HCT116 (cell line): ENCODE measurements around the gene ZNF302. TPM values are rescaled to one million over a fixed set of nuclear protein-coding genes. Genes with fewer than 3 reads are reported as not detected.

Experiments used
- ATAC-seq: fragments of 200-7000 bp; cut with Tn5 transposase; 2 replicates; pipeline ENCODE4 v1.9.1; 2020; ENCODE audit warnings: mild to moderate bottlenecking, moderate library complexity
- BruUV-seq: library from RNA; stranded (reverse); fragments of 400-500 nt; replicated peaks from 2 replicates; lab custom pipeline; 2021; lab: Mats Ljungman, UMichigan
- CTCF ChIA-PET: fragments of 300-600 bp; sonication (Branson Sonifier 250); formaldehyde crosslinking; loops from one replicate; lab custom pipeline; 2021; ENCODE audit warnings: antibody characterized with exemption; lab: Charles Lee
- POLR2A ChIA-PET: fragments of 300-600, 350-600 bp; sonication (Branson Sonifier 250); formaldehyde crosslinking; loops from one replicate; lab custom pipeline; 2021; ENCODE audit warnings: antibody characterized with exemption; lab: Charles Lee
- RAD21 ChIA-PET, 2 experiments: fragments of 300-600 bp; sonication (Branson Sonifier 250); formaldehyde crosslinking; loops; one replicate each; lab custom pipeline; 2023; ENCODE audit warnings: low total read pairs in 2 of 2; ENCODE audit not compliant: uncharacterized antibody in 2 of 2, unreplicated experiment in 2 of 2, low non-redundant PET in 1 of 2; lab: Charles Lee
- DNase-seq: peaks from one replicate; pipeline ENCODE4 v3.0.0-alpha.2; 2010; ENCODE audit warnings: low read depth, low spot score
- H2AFZ ChIP-seq: fragments of 200-600 bp; shearing (Covaris generic), sonication (generic); 2 replicates; pipeline ENCODE4 v1.6.1; 2017; ENCODE audit warnings: low read depth, mixed run types, mixed read lengths, antibody characterized with exemption, low read length; ENCODE audit not compliant: poor library complexity, severe bottlenecking
- H3K27ac ChIP-seq: 2 replicates; pipeline ENCODE4 v1.5.1; 2012; ENCODE audit warnings: low read depth, low read length
- H3K27me3 ChIP-seq: fragments of 200-600 bp; sonication (generic); 2 replicates; pipeline ENCODE4 v1.6.1; 2016; ENCODE audit warnings: mixed run types, low read length, mixed read lengths; ENCODE audit not compliant: insufficient read depth
- H3K36me3 ChIP-seq, 2 experiments: fragments of 200-500 bp in 1 of 2; fragments of 200-600 bp in 1 of 2; sonication (Bioruptor generic) in 1 of 2; sonication (generic) in 1 of 2; 2 replicates each; pipeline versions ENCODE4 v1.5.1 to v1.6.1; 2014 to 2016; ENCODE audit warnings: low read length in 2 of 2, inconsistent platforms in 1 of 2, mixed read lengths in 1 of 2, mixed run types in 1 of 2; ENCODE audit not compliant: insufficient read depth in 2 of 2, control insufficient read depth in 1 of 2
- H3K4me1 ChIP-seq, 2 experiments: fragments of 200-600 bp in 1 of 2; sonication (generic) in 1 of 2; 2 replicates each; pipeline versions ENCODE4 v1.5.1 to v1.6.1; 2012 to 2017; ENCODE audit warnings: low read length in 2 of 2, inconsistent platforms in 1 of 2, mild to moderate bottlenecking in 1 of 2, mixed read lengths in 1 of 2, mixed run types in 1 of 2, moderate library complexity in 1 of 2; ENCODE audit not compliant: insufficient read depth in 2 of 2, control insufficient read depth in 1 of 2
- H3K4me2 ChIP-seq: fragments of 200-600 bp; sonication (generic); 2 replicates; pipeline ENCODE4 v1.6.1; 2017; ENCODE audit warnings: mixed run types, low read length, mixed read lengths
- H3K4me3 ChIP-seq, 2 experiments: fragments of 200-600 bp in 1 of 2; sonication (generic) in 1 of 2; replicated peaks in 1 of 2; 2 replicates each; pipeline ENCODE4 v1.5.1; 2011 to 2016; ENCODE audit warnings: low read length in 2 of 2, control low read depth in 1 of 2, low read depth in 1 of 2, mild to moderate bottlenecking in 1 of 2, mixed read lengths in 1 of 2, mixed run types in 1 of 2
- H3K79me2 ChIP-seq: fragments of 200-600 bp; sonication (generic); 2 replicates; pipeline ENCODE4 v1.6.1; 2017; ENCODE audit warnings: mild to moderate bottlenecking, mixed run types, low read length, moderate library complexity, mixed read lengths; ENCODE audit not compliant: insufficient read depth
- H3K9ac ChIP-seq: fragments of 200-600 bp; sonication (generic); 2 replicates; pipeline ENCODE4 v1.6.1; 2016; ENCODE audit warnings: low read length, mixed read lengths
- H3K9me2 ChIP-seq: fragments of 200-600 bp; sonication (generic), shearing (Covaris generic); 2 replicates; pipeline ENCODE4 v1.6.1; 2017; ENCODE audit warnings: mixed run types, mild to moderate bottlenecking, moderate library complexity; ENCODE audit not compliant: insufficient read depth
- H3K9me3 ChIP-seq, 2 experiments: fragments of 200-500 bp in 1 of 2; fragments of 200-600 bp in 1 of 2; sonication (Bioruptor generic) in 1 of 2; sonication (generic) in 1 of 2; 2 replicates each; pipeline ENCODE4 v1.6.1; 2014 to 2017; ENCODE audit warnings: low read length in 2 of 2, mixed read lengths in 2 of 2, inconsistent platforms in 1 of 2, low read depth in 1 of 2, mild to moderate bottlenecking in 1 of 2, mixed run types in 1 of 2, moderate library complexity in 1 of 2; ENCODE audit not compliant: control insufficient read depth in 1 of 2, insufficient read depth in 1 of 2
- H4K20me1 ChIP-seq: fragments of 200-600 bp; sonication (generic), shearing (Covaris generic); 2 replicates; pipeline ENCODE4 v1.6.1; 2017; ENCODE audit warnings: mixed run types, mild to moderate bottlenecking, moderate library complexity; ENCODE audit not compliant: insufficient read depth
- ATF3 ChIP-seq: IDR thresholded peaks from 2 replicates; pipeline ENCODE4 v1.6.1; 2012
- CEBPB ChIP-seq: IDR thresholded peaks from 2 replicates; pipeline ENCODE4 v1.6.1; 2012; ENCODE audit warnings: low read depth
- CTCF ChIP-seq, 3 experiments: fragments of 200-600 bp in 1 of 3; sonication (generic) in 1 of 3; IDR thresholded peaks in 2 of 3; conservative IDR thresholded peaks in 1 of 3; 2 replicates each; pipeline ENCODE4 v1.5.1; 2012 to 2017; ENCODE audit warnings: low read depth in 2 of 3, low read length in 2 of 3, antibody characterized with exemption in 1 of 3, borderline replicate concordance in 1 of 3, control low read depth in 1 of 3, mild to moderate bottlenecking in 1 of 3, mixed read lengths in 1 of 3, mixed run types in 1 of 3, moderate library complexity in 1 of 3; ENCODE audit not compliant: insufficient read depth in 1 of 3
- ELF1 ChIP-seq: IDR thresholded peaks from 2 replicates; pipeline ENCODE4 v1.6.1; 2012; ENCODE audit warnings: low read depth, borderline replicate concordance
- EZH2phosphoT487 ChIP-seq: fragments of 200-600 bp; IDR thresholded peaks from 2 replicates; pipeline ENCODE4 v1.6.1; 2018; ENCODE audit warnings: antibody characterized with exemption, borderline replicate concordance
- FOSL1 ChIP-seq: IDR thresholded peaks from 2 replicates; pipeline ENCODE4 v1.6.1; 2012; ENCODE audit warnings: low read depth
- POLR2A ChIP-seq: IDR thresholded peaks from 2 replicates; pipeline ENCODE4 v1.7.0; 2011; ENCODE audit warnings: borderline replicate concordance; ENCODE audit not compliant: insufficient read depth, insufficient read length; ENCODE audit errors: extremely low read depth
- POLR2AphosphoS5 ChIP-seq: IDR thresholded peaks from 2 replicates; pipeline ENCODE4 v1.6.1; 2011; ENCODE audit warnings: mild to moderate bottlenecking, low read depth, low read length, moderate library complexity
- RAD21 ChIP-seq: IDR thresholded peaks from 2 replicates; pipeline ENCODE4 v1.6.1; 2012; ENCODE audit warnings: low read depth, mild to moderate bottlenecking
- REST ChIP-seq: IDR thresholded peaks from 2 replicates; pipeline ENCODE4 v1.6.1; 2012; ENCODE audit warnings: low read depth
- SIN3A ChIP-seq: IDR thresholded peaks from 2 replicates; pipeline ENCODE4 v1.6.1; 2012; ENCODE audit warnings: low read depth
- SP1 ChIP-seq: IDR thresholded peaks from 2 replicates; pipeline ENCODE4 v1.6.1; 2012; ENCODE audit warnings: low read depth
- SRF ChIP-seq: IDR thresholded peaks from 2 replicates; pipeline ENCODE4 v1.6.1; 2012; ENCODE audit warnings: low read depth
- TCF7L2 ChIP-seq: IDR thresholded peaks from 2 replicates; pipeline ENCODE4 v1.7.0; 2011; ENCODE audit warnings: borderline replicate concordance, inconsistent platforms; ENCODE audit not compliant: insufficient read depth, insufficient read length; ENCODE audit errors: extremely low read depth
- YY1 ChIP-seq: IDR thresholded peaks from 2 replicates; pipeline ENCODE4 v1.6.1; 2011; ENCODE audit warnings: low read length, low read depth, moderate library complexity, mild to moderate bottlenecking; ENCODE audit not compliant: insufficient replicate concordance; ENCODE audit errors: extremely low read depth
- ZBTB33 ChIP-seq: IDR thresholded peaks from 2 replicates; pipeline ENCODE4 v1.6.1; 2011; ENCODE audit warnings: mild to moderate bottlenecking, low read length, moderate library complexity; ENCODE audit not compliant: insufficient replicate concordance; ENCODE audit errors: extremely low read depth
- ZFX ChIP-seq: fragments of 450-650 bp; IDR thresholded peaks from 2 replicates; pipeline ENCODE4 v1.6.1; 2017
- intact Hi-C: fragments of 100-400 bp; cut with micrococcal nuclease; formaldehyde crosslinking; loops from 2 replicates; pipeline ENCODE4 v1.10.0; 2022
- total RNA-seq: library from RNA; stranded (reverse); gene quantifications from one replicate; pipeline ENCODE4 v1.2.1, GENCODE V29; 2021; ENCODE audit not compliant: unreplicated experiment

ZNF302 gene
- total RNA-seq, 1 experiment from 2014 or later, result 9.9 TPM

GRCh38 chr19:34671972-34672371 is 5.5 kb upstream of the ZNF302 start:
- H3K79me2 ChIP-seq, result no peaks in the 10 kb centered on the region
- H3K27ac ChIP-seq, result no peak overlapping the region
- H3K36me3 ChIP-seq, result no peaks in the 10 kb centered on the region
- intact Hi-C loops, result no loop called here
- H3K9ac ChIP-seq, result no peak overlapping the region
- no peak for TF ChIP-seq SP1
- TF ChIP-seq SIN3A, result no peak
- no peak for TF ChIP-seq POLR2A
- no peak for TF ChIP-seq EZH2phosphoT487
- TF ChIP-seq REST, result no peak
- no peak for TF ChIP-seq ELF1
- no peak for TF ChIP-seq CEBPB
- TF ChIP-seq TCF7L2, result no peak
- TF ChIP-seq CTCF (IDR thresholded peaks at IDR 0.05 in 2 of 3, conservative IDR thresholded peaks at IDR 0.05 in 1 of 3; ENCODE audit: borderline replicate concordance in 1 of 3, insufficient read depth in 1 of 3, low read depth in 2 of 3, low read length in 2 of 3), result no peak
- no peak for TF ChIP-seq ZFX
- TF ChIP-seq SRF, result no peak
- TF ChIP-seq ATF3, result no peak
- TF ChIP-seq YY1, result no peak
- TF ChIP-seq ZBTB33, result no peak
- TF ChIP-seq RAD21, result no peak
- TF ChIP-seq POLR2AphosphoS5, result no peak
- TF ChIP-seq FOSL1, result no peak
- no peak for ATAC-seq
- H3K4me3 ChIP-seq, result no peak overlapping the region
- H3K4me2 ChIP-seq, result no peak overlapping the region
- peaks cover 3 to 11% of the 10 kb centered on the region in 2 experiments for H3K4me1 ChIP-seq
- no TSS peak for BruUV-seq
- H4K20me1 ChIP-seq, result no peaks in the 10 kb centered on the region
- ChIA-PET RAD21 (no interaction called here), POLR2A (no interaction called here), CTCF (no interaction called here)
- H3K9me2 ChIP-seq, result no peaks in the 10 kb centered on the region
- H3K27me3 ChIP-seq, result no peaks in the 10 kb centered on the region
- DNase-seq, result no peak
- H3K9me3 ChIP-seq, result no peaks in the 10 kb centered on the region
- no peak overlapping the region for H2AFZ ChIP-seq
